ENCODE measurements around the gene ZNF621. TPM values are rescaled to one million over a fixed set of nuclear protein-coding genes. Genes with fewer than 3 reads are reported as not detected.

ZNF621 gene
- polyA plus RNA-seq, 2 of the 4 experiments (the other 2 are of a cell fraction) = 6.8 to 16.1 TPM

GRCh38 chr3:40528426-40528825, 3.7 kb downstream of the ZNF621 start:
- ATAC-seq = no peak
- Histone ChIP-seq H3K4me2 (no peak overlapping the region), H3K27ac (no peak overlapping the region), H3K4me1 (no peaks in the 10 kb centered on the region), H3K9me3 (peaks cover 33% of the 10 kb centered on the region), H3K4me3 (no peak overlapping the region)
- ChIA-PET CTCF (no interaction called here), POLR2A (no interaction called here)
- DNase-seq (ENCODE audit: low read depth in 1 of 2, low spot score in 1 of 2) = no peak
- WGBS (ENCODE audit: missing lambda C conversion rate) = 94% methylated on average over 3 of the region's 3 CpGs
- no peak for FAIRE-seq
- no peak for TF ChIP-seq JUN (IDR thresholded peaks at IDR 0.05)
- no peak for TF ChIP-seq MAFK (IDR thresholded peaks at IDR 0.05; ENCODE audit: partially characterized antibody)
- no peak for TF ChIP-seq HES2 (IDR thresholded peaks at IDR 0.05)
- no peak for TF ChIP-seq HMGXB4 (CRISPR knock-in tag; IDR thresholded peaks at IDR 0.05; ENCODE audit: borderline replicate concordance)
- no peak for TF ChIP-seq MAX (IDR thresholded peaks at IDR 0.05)
- TF ChIP-seq ATOH8 (CRISPR knock-in tag; IDR thresholded peaks at IDR 0.05; ENCODE audit: low read depth) = no peak
- no peak for TF ChIP-seq SMC3 (IDR thresholded peaks at IDR 0.05)
- TF ChIP-seq MYC (IDR thresholded peaks at IDR 0.05; ENCODE audit: borderline replicate concordance, low read length) = no peak
- TF ChIP-seq RCOR1 (IDR thresholded peaks at IDR 0.05; ENCODE audit: low read depth, low read length) = no peak
- TF ChIP-seq KDM1A (IDR thresholded peaks at IDR 0.05; ENCODE audit: low read depth) = no peak
- TF ChIP-seq TP53 (CRISPR knock-in tag; IDR thresholded peaks at IDR 0.05) = no peak
- TF ChIP-seq MAZ (IDR thresholded peaks at IDR 0.05; ENCODE audit: borderline replicate concordance, low read depth, low read length) = no peak
- TF ChIP-seq HOXA7 (CRISPR knock-in tag; IDR thresholded peaks at IDR 0.05) = no peak
- TF ChIP-seq RFX5 (IDR thresholded peaks at IDR 0.05) = no peak
- no peak for TF ChIP-seq CTCF (IDR thresholded peaks at IDR 0.05)
- no peak for TF ChIP-seq FOXS1 (CRISPR knock-in tag; IDR thresholded peaks at IDR 0.05)
- TF ChIP-seq BHLHE40 (IDR thresholded peaks at IDR 0.05; ENCODE audit: low read depth, low read length) = no peak
- TF ChIP-seq TFCP2L1 (CRISPR knock-in tag; IDR thresholded peaks at IDR 0.05) = no peak
- no peak for TF ChIP-seq NPAS2 (CRISPR knock-in tag; IDR thresholded peaks at IDR 0.05; ENCODE audit: borderline replicate concordance)

- H3K9me3 ChIP-seq = peaks cover 53% of the 10 kb centered on the region
- no peak for ATAC-seq
- H3K4me3 ChIP-seq = no peak overlapping the region
- H3K4me2 ChIP-seq = no peak overlapping the region
- DNase-seq (ENCODE audit: low read depth in 1 of 2, low spot score in 1 of 2) = no peak
- ChIA-PET CTCF (interaction anchor here (1.3 kb wide), 1 partner anchor 27 kb away, joined by 3 read pairs; the partner anchor contains the start of gene ZNF620), POLR2A (no interaction called here)
- TF ChIP-seq GATA3 (IDR thresholded peaks at IDR 0.05; ENCODE audit: borderline replicate concordance) (no peak), FOSL2 (IDR thresholded peaks at IDR 0.05) (no peak), FOSL2 (CRISPR knock-in tag; IDR thresholded peaks at IDR 0.05) (peak; percentile 38; the same call in 1 of the 2 replicates)
- no peaks in the 10 kb centered on the region for H3K4me1 ChIP-seq
- no peak for FAIRE-seq
- WGBS (ENCODE audit: missing lambda C conversion rate) = 95% methylated on average over 5 of the region's 5 CpGs
- no peak overlapping the region for H3K27ac ChIP-seq
These were observed 7.5 kb downstream of the ZNF621 start for GRCh38 chr3:40532252-40532651.
